Coronary artery (tissue), 2 donors: ENCODE data around the gene DNASE1L2.
"Not testable (repeated sequence)": the region's sequence is repeated elsewhere in the genome, so short reads cannot be mapped to it uniquely, and the experiment has no call there.

Experiments used
- DNase-seq: peaks from one replicate; pipeline ENCODE4 v3.0.0-alpha.2; 2017; ENCODE audit warnings: low spot score
- H3K27ac ChIP-seq, 2 donors: fragments of 200-600 bp; sonication (generic); one replicate each; pipeline ENCODE4 v1.5.1; 2016 to 2019
- H3K4me3 ChIP-seq: fragments of 200-600 bp; sonication (generic); 2 replicates; pipeline ENCODE4 v1.5.1; 2016; ENCODE audit warnings: mild to moderate bottlenecking, moderate library complexity
- CTCF ChIP-seq: fragments of 200-600 bp; sonication (generic); IDR thresholded peaks from one replicate; pipeline ENCODE4 v1.5.1; 2019; ENCODE audit warnings: antibody characterized with exemption

DNASE1L2 gene

GRCh38 chr16:2235695-2236336 is 428 bp upstream of the DNASE1L2 start:
- Histone ChIP-seq H3K27ac (no peak overlapping the region), H3K4me3 (no peak overlapping the region)
- no peak for DNase-seq
- TF ChIP-seq CTCF: no peak

GRCh38 chr16:2237102-2237482 is 848 bp downstream of the DNASE1L2 start:
- Histone ChIP-seq H3K27ac (no peak overlapping the region), H3K4me3 (peak overlapping the region; percentile 62)
- no peak for TF ChIP-seq CTCF
- no peak for DNase-seq

- no peak for TF ChIP-seq CTCF
- Histone ChIP-seq H3K27ac (no peak overlapping the region), H3K4me3 (peak overlapping the region; percentile 62)
- no peak for DNase-seq
Observed at GRCh38 chr16:2237493-2238149, 1.4 kb downstream of the DNASE1L2 start.

- TF ChIP-seq CTCF: no peak
- peak; percentile 72 for DNase-seq
- no peak overlapping the region for H3K4me3 ChIP-seq
- H3K27ac ChIP-seq: no peak overlapping the region
Observed at GRCh38 chr16:2238150-2238837, 2.0 kb downstream of the DNASE1L2 start.

- no peak for TF ChIP-seq CTCF
- peak overlapping the region in 1 of 2 donors; percentile 41 for H3K27ac ChIP-seq
- peak; percentile 72 for DNase-seq
- H3K4me3 ChIP-seq: no peak overlapping the region
Observed at GRCh38 chr16:2238838-2239675, 2.8 kb downstream of the DNASE1L2 start.

- DNase-seq, H3K4me3 ChIP-seq, H3K27ac ChIP-seq: not testable (repeated sequence)
Observed at GRCh38 chr16:2240331-2240730, 4.1 kb downstream of the DNASE1L2 start.

- no peak for TF ChIP-seq CTCF
- Histone ChIP-seq H3K4me3 (no peak overlapping the region), H3K27ac (no peak overlapping the region)
- no peak for DNase-seq
Observed at GRCh38 chr16:2242598-2242997, 6.4 kb downstream of the DNASE1L2 start.
